HCT116 (cell line): Measurements from ENCODE around the gene GATAD1.
"Not testable (repeated sequence)": the region's sequence is repeated elsewhere in the genome, so short reads cannot be mapped to it uniquely, and the experiment has no call there.

Source experiments
- CEBPB ChIP-seq: IDR thresholded peaks from 2 replicates; pipeline ENCODE4 v1.6.1; 2012; ENCODE audit warnings: low read depth
- CTCF ChIP-seq, 3 experiments: fragments of 200-600 bp in 1 of 3; sonication (generic) in 1 of 3; IDR thresholded peaks in 2 of 3; conservative IDR thresholded peaks in 1 of 3; 2 replicates each; pipeline ENCODE4 v1.5.1; 2012 to 2017; ENCODE audit warnings: low read depth in 2 of 3, low read length in 2 of 3, antibody characterized with exemption in 1 of 3, borderline replicate concordance in 1 of 3, control low read depth in 1 of 3, mild to moderate bottlenecking in 1 of 3, mixed read lengths in 1 of 3, mixed run types in 1 of 3, moderate library complexity in 1 of 3; ENCODE audit not compliant: insufficient read depth in 1 of 3
- ELF1 ChIP-seq: IDR thresholded peaks from 2 replicates; pipeline ENCODE4 v1.6.1; 2012; ENCODE audit warnings: low read depth, borderline replicate concordance
- EZH2 ChIP-seq: fragments of 200-600 bp; sonication (generic); IDR thresholded peaks from 2 replicates; pipeline ENCODE4 v1.6.1; 2017; ENCODE audit warnings: antibody characterized with exemption, mixed run types
- MAX ChIP-seq: IDR thresholded peaks from 2 replicates; pipeline ENCODE4 v1.6.1; 2012
- POLR2A ChIP-seq: IDR thresholded peaks from 2 replicates; pipeline ENCODE4 v1.7.0; 2011; ENCODE audit warnings: borderline replicate concordance; ENCODE audit not compliant: insufficient read depth, insufficient read length; ENCODE audit errors: extremely low read depth
- POLR2AphosphoS5 ChIP-seq: IDR thresholded peaks from 2 replicates; pipeline ENCODE4 v1.6.1; 2011; ENCODE audit warnings: mild to moderate bottlenecking, low read depth, low read length, moderate library complexity
- SRF ChIP-seq: IDR thresholded peaks from 2 replicates; pipeline ENCODE4 v1.6.1; 2012; ENCODE audit warnings: low read depth

- TF ChIP-seq MAX; ELF1; SRF; CTCF (IDR thresholded peaks at IDR 0.05 in 2 of 3, conservative IDR thresholded peaks at IDR 0.05 in 1 of 3; ENCODE audit: borderline replicate concordance in 1 of 3, insufficient read depth in 1 of 3, low read depth in 2 of 3, low read length in 2 of 3); POLR2A; EZH2; CEBPB; POLR2AphosphoS5: not testable (repeated sequence)
Measured at GRCh38 chr7:92475851-92476590, 28.7 kb downstream of the GATAD1 start.
